Type B pancreatic cell (in vitro differentiated cells): Measurements from ENCODE around the gene INO80. TPM values are rescaled to one million over a fixed set of nuclear protein-coding genes. Genes with fewer than 3 reads are reported as not detected.

Experiments used
- DNase-seq: peaks from one replicate; pipeline ENCODE4 v3.0.0; 2021; ENCODE audit warnings: mixed read lengths; ENCODE audit not compliant: unreplicated experiment; ENCODE audit errors: extremely low spot score
- H3K27ac Mint-ChIP-seq: 2 replicates; pipeline ENCODE4 v1.8.0; 2021; ENCODE audit warnings: mild to moderate bottlenecking, mixed read lengths
- H3K27me3 Mint-ChIP-seq: 2 replicates; pipeline ENCODE4 v1.8.0; 2021; ENCODE audit warnings: mixed read lengths
- H3K36me3 Mint-ChIP-seq: 2 replicates; pipeline ENCODE4 v1.8.0; 2021; ENCODE audit warnings: mixed read lengths
- H3K4me1 Mint-ChIP-seq: one replicate; pipeline ENCODE4 v1.8.0; 2021; ENCODE audit warnings: mixed read lengths; ENCODE audit not compliant: unreplicated experiment
- H3K4me3 Mint-ChIP-seq: 2 replicates; pipeline ENCODE4 v1.8.0; 2021; ENCODE audit warnings: mild to moderate bottlenecking, mixed read lengths
- H3K9me3 Mint-ChIP-seq: 2 replicates; pipeline ENCODE4 v1.8.0; 2021; ENCODE audit warnings: mixed read lengths
- CTCF ChIP-seq: fragments of 200-600 bp; sonication (generic); conservative IDR thresholded peaks from 2 replicates; pipeline ENCODE4 v1.5.0; 2021; ENCODE audit warnings: antibody characterized with exemption, mild to moderate bottlenecking
- total RNA-seq: library from RNA; stranded (reverse); gene quantifications from 2 replicates; pipeline ENCODE4 v1.2.1, GENCODE V29; 2021; ENCODE audit warnings: low replicate concordance

Gene INO80
- total RNA-seq, 1 donor from 2014 or later, result 22.3 TPM

DNA sequence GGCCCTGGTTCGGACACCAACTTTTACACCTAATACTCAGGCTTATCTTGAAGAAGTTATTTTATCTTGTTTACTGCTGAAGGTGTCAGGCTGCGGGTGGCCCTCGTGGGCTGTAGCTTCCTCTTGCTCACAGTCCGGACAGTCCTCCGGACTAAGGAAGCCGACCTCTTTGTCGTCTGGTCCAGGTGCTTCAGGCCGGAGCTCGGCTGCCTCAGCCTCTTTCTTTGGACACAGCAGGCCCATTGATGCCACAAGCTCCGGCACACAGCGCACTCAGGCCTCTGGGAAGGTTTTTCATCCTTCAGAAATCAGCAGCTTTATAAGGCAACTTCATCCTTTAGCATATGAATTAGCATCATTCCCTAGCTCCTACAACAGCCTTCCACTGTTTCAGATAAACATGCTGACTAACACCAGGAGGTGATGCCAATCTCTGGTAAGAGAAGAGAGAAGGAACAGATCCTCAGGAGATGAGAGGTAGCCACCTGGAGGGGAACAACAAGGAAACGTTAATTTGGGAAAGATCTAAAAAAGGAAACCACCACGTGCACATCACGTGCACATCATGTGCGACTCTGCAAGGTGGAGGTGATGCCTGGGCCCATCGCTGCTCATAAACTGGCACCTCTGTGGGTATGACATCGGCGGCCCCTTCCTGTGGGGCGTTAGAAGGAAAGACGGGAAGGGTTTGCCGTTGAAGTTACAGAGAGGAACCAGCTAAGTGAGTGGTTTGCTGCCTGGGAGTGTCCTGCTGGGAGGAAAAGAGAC is 167.2 kb downstream of the INO80 start:
- Mint-ChIP-seq H3K4me1 (peaks cover 2% of the 10 kb centered on the region), H3K4me3 (no peak overlapping the region), H3K9me3 (no peaks in the 10 kb centered on the region), H3K27me3 (peaks cover 25% of the 10 kb centered on the region), H3K36me3 (no peaks in the 10 kb centered on the region), H3K27ac (no peak overlapping the region)
- no peak for TF ChIP-seq CTCF
- no peak for DNase-seq

GRCh38 chr15:40944510-40945296 is 171.4 kb downstream of the INO80 start:
- no peaks in the 10 kb centered on the region for H3K9me3 Mint-ChIP-seq
- H3K36me3 Mint-ChIP-seq, result no peaks in the 10 kb centered on the region
- no peak overlapping the region for H3K4me3 Mint-ChIP-seq
- no peak for DNase-seq
- peaks cover 5% of the 10 kb centered on the region for H3K4me1 Mint-ChIP-seq
- H3K27me3 Mint-ChIP-seq, result peaks cover 15% of the 10 kb centered on the region
- no peak overlapping the region for H3K27ac Mint-ChIP-seq
- no peak for TF ChIP-seq CTCF

DNA sequence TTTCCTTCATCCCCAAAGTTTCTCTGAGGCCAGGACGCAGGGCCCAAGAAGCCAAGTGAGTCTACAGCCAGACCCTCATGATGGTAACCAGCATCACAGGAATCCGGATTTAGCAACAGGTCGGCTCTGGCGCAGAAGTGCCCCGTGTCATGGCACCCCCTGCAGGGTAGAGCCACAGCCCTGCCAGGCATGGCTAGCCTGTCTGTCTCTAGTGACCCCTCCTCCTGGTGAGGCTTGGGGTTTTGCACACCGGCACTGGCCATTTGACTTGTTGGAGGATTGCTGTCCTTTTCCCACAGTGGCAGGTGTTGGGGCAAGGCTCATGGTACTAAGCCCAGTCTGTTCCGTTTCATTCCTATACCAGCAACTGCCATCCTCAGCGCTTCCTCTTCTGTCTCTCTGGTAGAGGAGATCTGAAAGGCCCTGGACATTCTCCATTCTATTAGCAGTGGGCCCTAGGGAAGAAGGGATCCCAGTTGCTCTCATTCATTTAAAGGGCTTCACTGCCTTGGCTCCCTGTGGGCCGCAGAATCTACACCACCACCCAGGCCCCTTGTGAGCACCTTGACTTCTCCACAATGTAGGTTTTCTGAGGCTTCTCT is 172.2 kb downstream of the INO80 start:
- Mint-ChIP-seq H3K9me3 (no peaks in the 10 kb centered on the region), H3K27me3 (peaks cover 9% of the 10 kb centered on the region), H3K4me1 (peaks cover 5% of the 10 kb centered on the region), H3K36me3 (no peaks in the 10 kb centered on the region), H3K4me3 (peak overlapping the region; percentile 7), H3K27ac (no peak overlapping the region)
- TF ChIP-seq CTCF, result no peak
- no peak for DNase-seq

GRCh38 chr15:40942878-40943277 is 173.2 kb downstream of the INO80 start:
- Mint-ChIP-seq H3K27me3 (peaks cover 5% of the 10 kb centered on the region), H3K27ac (peak overlapping the region; percentile 41)
- TF ChIP-seq CTCF, result no peak

GRCh38 chr15:40942337-40942854 is 173.7 kb downstream of the INO80 start:
- Mint-ChIP-seq H3K27me3 (peaks cover 3% of the 10 kb centered on the region), H3K36me3 (no peaks in the 10 kb centered on the region), H3K27ac (peak overlapping the region; percentile 41)

More at GRCh38 chr15:40942878-40943277, 173.2 kb downstream of the INO80 start:
- peak overlapping the region; percentile 80 for H3K4me3 Mint-ChIP-seq
- DNase-seq, result no peak
- H3K4me1 Mint-ChIP-seq, result peaks cover 8% of the 10 kb centered on the region
- H3K9me3 Mint-ChIP-seq, result no peaks in the 10 kb centered on the region
- H3K36me3 Mint-ChIP-seq, result no peaks in the 10 kb centered on the region

More at GRCh38 chr15:40942337-40942854, 173.7 kb downstream of the INO80 start:
- Mint-ChIP-seq H3K9me3 (no peaks in the 10 kb centered on the region), H3K4me1 (peaks cover 10% of the 10 kb centered on the region), H3K4me3 (peak overlapping the region; percentile 80)
- no peak for TF ChIP-seq CTCF
- no peak for DNase-seq
